ENCODE results near the gene PON1.

Gene PON1

GRCh38 chr7:95311389-95311788 is 12.9 kb downstream of the PON1 start:
- no peaks in the 10 kb centered on the region for H3K9me3 ChIP-seq (ENCODE audit: low read depth, low read length)
- H3K9ac ChIP-seq (ENCODE audit: insufficient read length) = no peak overlapping the region
- H3K36me3 ChIP-seq (ENCODE audit: insufficient read depth, low read length) = no peaks in the 10 kb centered on the region
- no peak for TF ChIP-seq FOXP2 (optimal IDR thresholded peaks at IDR 0.05; ENCODE audit: control extremely low read depth, extremely low read length, insufficient read depth)
- no peak for TF ChIP-seq EZH2 (IDR thresholded peaks at IDR 0.05)
- no peak for TF ChIP-seq POLR2AphosphoS5 (IDR thresholded peaks at IDR 0.05; ENCODE audit: borderline replicate concordance, low read depth, low read length)
- H3K27ac ChIP-seq = no peak overlapping the region
- DNase-seq (ENCODE audit: low read depth, low spot score) = no peak
- H3K4me3 ChIP-seq = no peak overlapping the region

GRCh38 chr7:95309951-95310350 is 14.4 kb downstream of the PON1 start:
- DNase-seq (ENCODE audit: low read depth, low spot score) = no peak
- Histone ChIP-seq H3K4me3 (no peak overlapping the region), H3K27ac (no peak overlapping the region), H3K9me3 (ENCODE audit: low read depth, low read length) (no peaks in the 10 kb centered on the region), H3K36me3 (ENCODE audit: insufficient read depth, low read length) (no peaks in the 10 kb centered on the region), H3K9ac (ENCODE audit: insufficient read length) (no peak overlapping the region)
- TF ChIP-seq POLR2AphosphoS5 (IDR thresholded peaks at IDR 0.05; ENCODE audit: borderline replicate concordance, low read depth, low read length) (no peak), FOXP2 (optimal IDR thresholded peaks at IDR 0.05; ENCODE audit: control extremely low read depth, extremely low read length, insufficient read depth) (no peak)

GRCh38 chr7:95304990-95305389 is 19.3 kb downstream of the PON1 start:
- H3K9ac ChIP-seq (ENCODE audit: insufficient read length) = no peak overlapping the region
- TF ChIP-seq EZH2 (IDR thresholded peaks at IDR 0.05) (no peak), FOXP2 (optimal IDR thresholded peaks at IDR 0.05; ENCODE audit: control extremely low read depth, extremely low read length, insufficient read depth) (no peak), POLR2AphosphoS5 (IDR thresholded peaks at IDR 0.05; ENCODE audit: borderline replicate concordance, low read depth, low read length) (no peak)
- no peaks in the 10 kb centered on the region for H3K9me3 ChIP-seq (ENCODE audit: low read depth, low read length)
- H3K27ac ChIP-seq = no peak overlapping the region
- H3K36me3 ChIP-seq (ENCODE audit: insufficient read depth, low read length) = no peaks in the 10 kb centered on the region
- no peak overlapping the region for H3K4me3 ChIP-seq
- no peak for DNase-seq (ENCODE audit: low read depth, low spot score)

GRCh38 chr7:95303013-95303905 is 21.1 kb downstream of the PON1 start:
- H3K4me3 ChIP-seq = no peak overlapping the region
- H3K9ac ChIP-seq (ENCODE audit: insufficient read length) = no peak overlapping the region
- no peaks in the 10 kb centered on the region for H3K36me3 ChIP-seq (ENCODE audit: insufficient read depth, low read length)
- DNase-seq (ENCODE audit: low read depth, low spot score) = no peak
- no peaks in the 10 kb centered on the region for H3K9me3 ChIP-seq (ENCODE audit: low read depth, low read length)
- no peak overlapping the region for H3K27ac ChIP-seq
- TF ChIP-seq POLR2AphosphoS5 (IDR thresholded peaks at IDR 0.05; ENCODE audit: borderline replicate concordance, low read depth, low read length) (no peak), FOXP2 (optimal IDR thresholded peaks at IDR 0.05; ENCODE audit: control extremely low read depth, extremely low read length, insufficient read depth) (no peak), EZH2 (IDR thresholded peaks at IDR 0.05) (no peak)

- H3K36me3 ChIP-seq (ENCODE audit: insufficient read depth, low read length) = no peaks in the 10 kb centered on the region
- H3K9me3 ChIP-seq (ENCODE audit: low read depth, low read length) = no peaks in the 10 kb centered on the region
- H3K27ac ChIP-seq = no peak overlapping the region
- no peak for DNase-seq (ENCODE audit: low read depth, low spot score)
- H3K4me3 ChIP-seq = no peak overlapping the region
- H3K9ac ChIP-seq (ENCODE audit: insufficient read length) = no peak overlapping the region
- TF ChIP-seq FOXP2 (optimal IDR thresholded peaks at IDR 0.05; ENCODE audit: control extremely low read depth, extremely low read length, insufficient read depth) (no peak), POLR2AphosphoS5 (IDR thresholded peaks at IDR 0.05; ENCODE audit: borderline replicate concordance, low read depth, low read length) (no peak), EZH2 (IDR thresholded peaks at IDR 0.05) (no peak)
Observed at GRCh38 chr7:95298091-95298490, 26.2 kb downstream of the PON1 start.

GRCh38 chr7:95297041-95297440 is 27.3 kb downstream of the PON1 start:
- H3K4me3 ChIP-seq = no peak overlapping the region
- H3K9me3 ChIP-seq (ENCODE audit: low read depth, low read length) = no peaks in the 10 kb centered on the region
- H3K27ac ChIP-seq = no peak overlapping the region
- no peak overlapping the region for H3K9ac ChIP-seq (ENCODE audit: insufficient read length)
- DNase-seq (ENCODE audit: low read depth, low spot score) = no peak
- TF ChIP-seq FOXP2 (optimal IDR thresholded peaks at IDR 0.05; ENCODE audit: control extremely low read depth, extremely low read length, insufficient read depth) (no peak), EZH2 (IDR thresholded peaks at IDR 0.05) (no peak), POLR2AphosphoS5 (IDR thresholded peaks at IDR 0.05; ENCODE audit: borderline replicate concordance, low read depth, low read length) (no peak)
- no peaks in the 10 kb centered on the region for H3K36me3 ChIP-seq (ENCODE audit: insufficient read depth, low read length)

- no peak overlapping the region for H3K9ac ChIP-seq (ENCODE audit: insufficient read length)
Observed at GRCh38 chr7:95296456-95296855, 27.9 kb downstream of the PON1 start.

GRCh38 chr7:95295397-95295796 is 28.9 kb downstream of the PON1 start:
- Histone ChIP-seq H3K9me3 (ENCODE audit: low read depth, low read length) (no peaks in the 10 kb centered on the region), H3K27ac (no peak overlapping the region), H3K9ac (ENCODE audit: insufficient read length) (no peak overlapping the region), H3K4me3 (no peak overlapping the region), H3K36me3 (ENCODE audit: insufficient read depth, low read length) (no peaks in the 10 kb centered on the region)
- no peak for DNase-seq (ENCODE audit: low read depth, low spot score)
- TF ChIP-seq POLR2AphosphoS5 (IDR thresholded peaks at IDR 0.05; ENCODE audit: borderline replicate concordance, low read depth, low read length) (no peak), EZH2 (IDR thresholded peaks at IDR 0.05) (no peak), FOXP2 (optimal IDR thresholded peaks at IDR 0.05; ENCODE audit: control extremely low read depth, extremely low read length, insufficient read depth) (no peak)

More at GRCh38 chr7:95296456-95296855, 27.9 kb downstream of the PON1 start:
- H3K36me3 ChIP-seq (ENCODE audit: insufficient read depth, low read length) = no peaks in the 10 kb centered on the region
- H3K9me3 ChIP-seq (ENCODE audit: low read depth, low read length) = no peaks in the 10 kb centered on the region
- TF ChIP-seq EZH2 (IDR thresholded peaks at IDR 0.05) = no peak
- TF ChIP-seq FOXP2 (optimal IDR thresholded peaks at IDR 0.05; ENCODE audit: control extremely low read depth, extremely low read length, insufficient read depth) = no peak
- TF ChIP-seq POLR2AphosphoS5 (IDR thresholded peaks at IDR 0.05; ENCODE audit: borderline replicate concordance, low read depth, low read length) = no peak
- no peak overlapping the region for H3K4me3 ChIP-seq
- H3K27ac ChIP-seq = no peak overlapping the region
- no peak for DNase-seq (ENCODE audit: low read depth, low spot score)

All from SK-N-MC (cell line).